Hepatocyte (in vitro differentiated cells): ENCODE results near the gene LCLAT1.

Experiments used
- CTCF ChIP-seq: fragments of 200-600 bp; sonication (generic); IDR thresholded peaks from 2 replicates; pipeline ENCODE4 v1.5.1; 2016; ENCODE audit warnings: antibody characterized with exemption, mild to moderate bottlenecking; ENCODE audit not compliant: poor library complexity
- EZH2 ChIP-seq: fragments of 200-600 bp; sonication (generic); IDR thresholded peaks from 2 replicates; pipeline ENCODE4 v1.6.1; 2016; ENCODE audit warnings: antibody characterized with exemption, mild to moderate bottlenecking, borderline replicate concordance

GRCh38 chr2:30647752-30648457 is 200.9 kb downstream of the LCLAT1 start:
- TF ChIP-seq EZH2 = no peak
- TF ChIP-seq CTCF = no peak
